H1 (cell line): ENCODE results near the gene CFLAR. TPM values are rescaled to one million over a fixed set of nuclear protein-coding genes. Genes with fewer than 3 reads are reported as not detected.

Experiments used
- CTCF ChIA-PET: fragments of 300-600 bp; sonication (Branson Sonifier 250); formaldehyde crosslinking; loops from one replicate; lab custom pipeline; 2021; ENCODE audit not compliant: partially characterized antibody; lab: Charles Lee
- POLR2A ChIA-PET: fragments of 300-600 bp; sonication (Branson Sonifier 250); formaldehyde crosslinking; loops from one replicate; lab custom pipeline; 2021; ENCODE audit warnings: inconsistent platforms; ENCODE audit not compliant: partially characterized antibody; lab: Charles Lee
- DNase-seq, 2 experiments: peaks; one replicate each; pipeline versions ENCODE4 v3.0.0 to v3.0.0-alpha.2; 2010 to 2022; ENCODE audit warnings: low spot score in 2 of 2, low read depth in 1 of 2, mixed read lengths in 1 of 2
- FAIRE-seq: peaks from 2 replicates; lab custom pipeline; 2011; peaks lifted over from hg19 to GRCh38; lab: Jason Lieb, UNC
- H2AFZ ChIP-seq: 2 replicates; pipeline ENCODE4 v1.8.1; 2012; ENCODE audit warnings: low read length, inconsistent platforms
- H2AK5ac ChIP-seq: 2 replicates; pipeline ENCODE4 v1.6.1; 2013; ENCODE audit warnings: low read depth, low read length
- H2BK120ac ChIP-seq: replicated peaks from 2 replicates; pipeline ENCODE3; 2013; ENCODE audit warnings: low read depth, low read length, inconsistent platforms
- H2BK12ac ChIP-seq: 2 replicates; pipeline ENCODE4 v1.6.1; 2013; ENCODE audit warnings: low read depth, low read length
- H2BK15ac ChIP-seq: 2 replicates; pipeline ENCODE4 v1.6.1; 2013; ENCODE audit warnings: low read length
- H2BK20ac ChIP-seq: 2 replicates; pipeline ENCODE4 v1.6.1; 2013; ENCODE audit warnings: low read length
- H2BK5ac ChIP-seq: 2 replicates; pipeline ENCODE4 v1.6.1; 2013; ENCODE audit warnings: low read depth, low read length
- H3K14ac ChIP-seq: 2 replicates; pipeline ENCODE4 v1.6.1; 2013; ENCODE audit warnings: inconsistent platforms; ENCODE audit not compliant: insufficient read length
- H3K18ac ChIP-seq: 2 replicates; pipeline ENCODE4 v1.6.1; 2013; ENCODE audit warnings: low read length; ENCODE audit errors: extremely low read depth
- H3K23ac ChIP-seq: 2 replicates; pipeline ENCODE4 v1.6.1; 2013; ENCODE audit warnings: inconsistent platforms; ENCODE audit not compliant: insufficient read length
- H3K23me2 ChIP-seq: 2 replicates; pipeline ENCODE4 v1.6.1; 2013; ENCODE audit warnings: low read depth, low read length
- H3K27ac ChIP-seq: 2 replicates; pipeline ENCODE4 v1.6.1; 2011; ENCODE audit warnings: low read depth, low read length, inconsistent platforms
- H3K27me3 ChIP-seq, 4 experiments: replicated peaks in 1 of 4; 1 replicate in 1 of 4; 2 replicates in 3 of 4; pipeline versions ENCODE4 v1.6.1 to v1.8.1; 2011 to 2013; ENCODE audit warnings: low read length in 3 of 4, mild to moderate bottlenecking in 3 of 4, inconsistent platforms in 2 of 4, mixed read lengths in 2 of 4, moderate library complexity in 1 of 4; ENCODE audit not compliant: control insufficient read depth in 3 of 4, insufficient read depth in 3 of 4; ENCODE audit errors: extremely low read depth in 1 of 4
- H3K36me3 ChIP-seq, 4 experiments: 2 replicates each; pipeline versions ENCODE4 v1.6.1 to v1.8.1; 2011 to 2013; ENCODE audit warnings: mild to moderate bottlenecking in 4 of 4, low read length in 3 of 4, moderate library complexity in 2 of 4, control low read depth in 1 of 4, inconsistent platforms in 1 of 4; ENCODE audit not compliant: insufficient read depth in 4 of 4, control insufficient read depth in 2 of 4
- H3K4ac ChIP-seq: replicated peaks from 2 replicates; pipeline ENCODE3; 2013; ENCODE audit warnings: low read length, low read depth, mixed read lengths, inconsistent platforms; ENCODE audit not compliant: insufficient read length
- H3K4me1 ChIP-seq, 4 experiments: replicated peaks in 1 of 4; 1 replicate in 1 of 4; 2 replicates in 3 of 4; pipeline versions ENCODE4 v1.6.1 to v1.8.1; 2011 to 2013; ENCODE audit warnings: low read length in 3 of 4, inconsistent platforms in 2 of 4, mixed read lengths in 1 of 4; ENCODE audit not compliant: insufficient read depth in 4 of 4, control insufficient read depth in 3 of 4
- H3K4me2 ChIP-seq, 2 experiments: 2 replicates each; pipeline versions ENCODE4 v1.6.1 to v1.8.1; 2011 to 2013; ENCODE audit warnings: low read depth in 2 of 2, low read length in 2 of 2, control low read depth in 1 of 2, inconsistent platforms in 1 of 2, mild to moderate bottlenecking in 1 of 2; ENCODE audit not compliant: insufficient read depth in 1 of 2
- H3K4me3 ChIP-seq, 4 experiments: fragments of 200-600, 300-600 bp in 1 of 4; sonication (generic), shearing (Covaris generic), sonication (Bioruptor Twin) in 1 of 4; 2 replicates each; pipeline versions ENCODE4 v1.5.1 to v1.8.1; 2011 to 2016; ENCODE audit warnings: low read length in 4 of 4, low read depth in 3 of 4, control low read depth in 2 of 4, inconsistent platforms in 2 of 4, mild to moderate bottlenecking in 2 of 4, mixed read lengths in 1 of 4, moderate library complexity in 1 of 4; ENCODE audit not compliant: insufficient read depth in 2 of 4; ENCODE audit errors: extremely low read depth in 1 of 4
- H3K56ac ChIP-seq: replicated peaks from 2 replicates; pipeline ENCODE3; 2013; ENCODE audit warnings: low read depth, mild to moderate bottlenecking, mixed read lengths, low read length, inconsistent platforms; ENCODE audit not compliant: insufficient read length
- H3K79me1 ChIP-seq: 2 replicates; pipeline ENCODE4 v1.6.1; 2013; ENCODE audit warnings: low read depth, low read length, control low read depth
- H3K79me2 ChIP-seq, 2 experiments: 2 replicates each; pipeline versions ENCODE4 v1.6.1 to v1.8.1; 2012 to 2013; ENCODE audit warnings: low read length in 2 of 2, mild to moderate bottlenecking in 2 of 2, inconsistent platforms in 1 of 2; ENCODE audit not compliant: insufficient read depth in 2 of 2, control insufficient read depth in 1 of 2
- H3K9ac ChIP-seq, 4 experiments: replicated peaks in 1 of 4; 1 replicate in 1 of 4; 2 replicates in 3 of 4; pipeline versions ENCODE4 v1.6.1 to v1.8.1; 2011 to 2013; ENCODE audit warnings: low read depth in 3 of 4, low read length in 3 of 4, control low read depth in 2 of 4, mild to moderate bottlenecking in 2 of 4, moderate library complexity in 2 of 4, inconsistent platforms in 1 of 4; ENCODE audit errors: extremely low read depth in 1 of 4
- H3K9me3 ChIP-seq, 2 experiments: 2 replicates each; pipeline versions ENCODE4 v1.6.1 to v1.8.1; 2012 to 2013; ENCODE audit warnings: mild to moderate bottlenecking in 2 of 2, moderate library complexity in 2 of 2, control low read depth in 1 of 2, inconsistent platforms in 1 of 2, low read depth in 1 of 2, low read length in 1 of 2, mixed read lengths in 1 of 2; ENCODE audit not compliant: insufficient read depth in 2 of 2
- H4K20me1 ChIP-seq, 2 experiments: replicated peaks in 1 of 2; 2 replicates each; pipeline versions ENCODE3 to v1.8.1; 2011 to 2013; ENCODE audit warnings: inconsistent platforms in 2 of 2, low read length in 2 of 2, mild to moderate bottlenecking in 1 of 2; ENCODE audit not compliant: insufficient read depth in 2 of 2, control insufficient read depth in 1 of 2
- H4K5ac ChIP-seq: 2 replicates; pipeline ENCODE4 v1.6.1; 2013; ENCODE audit warnings: low read length, low read depth, mixed read lengths, inconsistent platforms; ENCODE audit not compliant: insufficient read length
- H4K8ac ChIP-seq: 2 replicates; pipeline ENCODE4 v1.8.0; 2013; ENCODE audit warnings: mild to moderate bottlenecking, moderate library complexity, low read length, inconsistent platforms; ENCODE audit not compliant: insufficient read depth; ENCODE audit errors: extremely low read depth
- H4K91ac ChIP-seq: replicated peaks from 2 replicates; pipeline ENCODE3; 2013; ENCODE audit warnings: low read length, mixed read lengths, inconsistent platforms; ENCODE audit not compliant: insufficient read length
- ASH2L ChIP-seq: fragments of 200-600, 300-600 bp; sonication (generic); IDR thresholded peaks from one replicate; pipeline ENCODE4 v1.7.1; 2017; ENCODE audit warnings: low read length
- BRCA1 ChIP-seq: IDR thresholded peaks from 2 replicates; pipeline ENCODE4 v1.6.1; 2012; ENCODE audit warnings: low read depth, low read length, improper control_type of control experiment
- CHD1 ChIP-seq: IDR thresholded peaks from 2 replicates; pipeline ENCODE4 v1.6.1; 2012; ENCODE audit warnings: low read depth, low read length, improper control_type of control experiment
- JUND ChIP-seq: IDR thresholded peaks from 2 replicates; pipeline ENCODE4 v1.6.1; 2011; ENCODE audit warnings: mild to moderate bottlenecking, improper control_type of control experiment, low read length
- KDM4A ChIP-seq: IDR thresholded peaks from one replicate; pipeline ENCODE4 v1.7.1; 2012; ENCODE audit warnings: low read depth, mild to moderate bottlenecking, moderate library complexity, low read length, inconsistent platforms; ENCODE audit not compliant: severe bottlenecking
- RXRA ChIP-seq: IDR thresholded peaks from 2 replicates; pipeline ENCODE4 v1.6.1; 2011; ENCODE audit warnings: low read depth, mild to moderate bottlenecking, low read length, moderate library complexity; ENCODE audit not compliant: insufficient read depth
- SIX5 ChIP-seq: IDR thresholded peaks from 2 replicates; pipeline ENCODE4 v1.6.1; 2011; ENCODE audit warnings: mild to moderate bottlenecking, low read depth, low read length
- SP1 ChIP-seq: IDR thresholded peaks from 2 replicates; pipeline ENCODE4 v1.6.1; 2011; ENCODE audit warnings: low read depth, low read length
- SUZ12 ChIP-seq: fragments of 200-600 bp; sonication (generic); IDR thresholded peaks from 2 replicates; pipeline ENCODE4 v1.6.1; 2012; ENCODE audit warnings: mild to moderate bottlenecking, inconsistent platforms, low read length, moderate library complexity, mixed read lengths
- TBP ChIP-seq: IDR thresholded peaks from 2 replicates; pipeline ENCODE4 v1.6.1; 2011; ENCODE audit warnings: low read depth, low read length, improper control_type of control experiment
- WGBS, 2 experiments: shearing (Covaris generic) in 1 of 2; methylation state at CpG; one replicate each; pipeline versions ENCODE4 v1.1.6 to v1.1.7; 2013 to 2015; ENCODE audit warnings: low lambda C conversion rate in 2 of 2, mixed read lengths in 2 of 2, inconsistent platforms in 1 of 2, low coverage in 1 of 2, missing lambda C conversion rate in 1 of 2; ENCODE audit not compliant: insufficient replicate concordance in 2 of 2, insufficient coverage in 1 of 2, insufficient read length in 1 of 2; ENCODE audit errors: extremely low coverage in 1 of 2, missing lambda C conversion rate in 1 of 2; 5-methylcytosine and 5-hydroxymethylcytosine counted together
- polyA plus RNA-seq, 7 experiments: library from polyadenylated mRNA; depleted of rRNA in 3 of 7; stranded (reverse) in 5 of 7; unstranded in 2 of 7; fragments of >200 nt in 5 of 7; fragments of 200-250 nt in 2 of 7; gene quantifications; 1 replicate in 5 of 7; 2 replicates in 1 of 7; 4 replicates in 1 of 7; pipeline versions ENCODE4 v1.2.1 to v1.2.3, GENCODE V29; 2011 to 2013; ENCODE audit warnings: missing spikeins in 2 of 7, mixed read lengths in 2 of 7
- total RNA-seq: library from RNA; stranded (reverse); fragmentation: NEBNext Ultra II Directional; extraction: Animal tissue kit (Norgen Biotek cat#: 25700); gene quantifications from 2 replicates; pipeline ENCODE4 v1.2.1, GENCODE V29; 2021

Gene CFLAR
- total and polyA plus RNA-seq, 2 of the 8 experiments (the other 6 are each of a cell fraction or from before 2014, with no cell fraction given) = 1.1 to 3.9 TPM

DNA sequence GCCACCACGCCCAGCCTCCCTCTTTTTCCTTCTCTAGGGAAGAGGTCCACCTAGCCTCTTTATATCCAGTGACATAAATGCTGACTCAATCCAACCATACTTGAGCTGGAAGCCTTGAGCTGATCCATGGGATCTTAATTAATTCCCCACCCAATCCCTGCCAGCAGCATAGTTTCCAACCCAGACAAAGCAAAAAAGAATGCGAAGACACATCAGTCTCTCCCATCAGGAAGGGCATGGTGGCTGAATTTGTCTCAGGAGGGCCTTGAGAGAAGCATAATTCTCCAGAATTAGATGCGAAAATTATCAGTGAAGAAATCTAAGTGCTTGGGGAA is 89.5 kb downstream of the CFLAR start:
- Histone ChIP-seq H2AFZ (no peak overlapping the region), H3K4me1 (peaks cover 0 to 1% (median 0%) of the 10 kb centered on the region in 4 experiments; a peak in 1 of 7 replicates), H2BK12ac (no peak overlapping the region), H4K20me1 (no peaks in the 10 kb centered on the region), H3K14ac (no peak overlapping the region), H3K18ac (no peak overlapping the region), H3K9ac (no peak overlapping the region), H3K27me3 (no peaks in the 10 kb centered on the region), H3K23ac (no peak overlapping the region), H3K4me2 (no peak overlapping the region), H2BK15ac (no peak overlapping the region), H3K9me3 (no peaks in the 10 kb centered on the region), H3K79me1 (no peaks in the 10 kb centered on the region), H4K5ac (no peak overlapping the region), H2BK120ac (no peak overlapping the region), H2BK5ac (no peak overlapping the region), H2AK5ac (no peak overlapping the region), H3K4me3 (no peak overlapping the region), H4K91ac (no peak overlapping the region), H4K8ac (no peak overlapping the region), H3K23me2 (no peaks in the 10 kb centered on the region; the same call in 1 of the 2 replicates), H3K79me2 (no peaks in the 10 kb centered on the region), H3K4ac (no peak overlapping the region), H3K27ac (no peak overlapping the region), H3K56ac (no peak overlapping the region), H2BK20ac (no peak overlapping the region), H3K36me3 (no peaks in the 10 kb centered on the region)
- ChIA-PET CTCF (interaction anchor here (1.0 to 1.4 kb wide), 3 partner anchors 9 to 27 kb away, joined by 3 read pairs; no protein-coding TSS in a partner anchor), POLR2A (interaction anchor here (0.7 to 1.0 kb wide), 2 partner anchors 15 to 28 kb away, joined by 3 read pairs; no protein-coding TSS in a partner anchor)
- no peak for TF ChIP-seq SIX5
- TF ChIP-seq SP1 = no peak
- no peak for TF ChIP-seq RXRA
- no peak for TF ChIP-seq CHD1
- no peak for TF ChIP-seq TBP
- no peak for TF ChIP-seq KDM4A
- TF ChIP-seq JUND = no peak
- no peak for TF ChIP-seq SUZ12
- no peak for TF ChIP-seq ASH2L
- TF ChIP-seq BRCA1 = no peak
- DNase-seq = no peak
- FAIRE-seq = no peak
- WGBS, 2 experiments = 95% methylated on average over 3 of the region's 3 CpGs; no CpG with 5 or more reads in 1 of the 2 experiments
